Lung microvascular endothelial cell (primary cell): ENCODE measurements around the gene C7orf25. TPM values are rescaled to one million over a fixed set of nuclear protein-coding genes. Genes with fewer than 3 reads are reported as not detected.

Experiments used
- DNase-seq, 2 donors: peaks; one replicate each; pipeline versions ENCODE4 v3.0.0 to v3.0.0-alpha.2; 2010; ENCODE audit warnings: low read depth in 2 of 2
- total RNA-seq: library from RNA; depleted of rRNA; stranded (reverse); fragments of >200 nt; gene quantifications from 2 replicates; pipeline ENCODE4 v1.2.1, GENCODE V29; 2014

Gene C7orf25
- total RNA-seq, 1 donor from 2014 or later, result 5.2 TPM

DNA sequence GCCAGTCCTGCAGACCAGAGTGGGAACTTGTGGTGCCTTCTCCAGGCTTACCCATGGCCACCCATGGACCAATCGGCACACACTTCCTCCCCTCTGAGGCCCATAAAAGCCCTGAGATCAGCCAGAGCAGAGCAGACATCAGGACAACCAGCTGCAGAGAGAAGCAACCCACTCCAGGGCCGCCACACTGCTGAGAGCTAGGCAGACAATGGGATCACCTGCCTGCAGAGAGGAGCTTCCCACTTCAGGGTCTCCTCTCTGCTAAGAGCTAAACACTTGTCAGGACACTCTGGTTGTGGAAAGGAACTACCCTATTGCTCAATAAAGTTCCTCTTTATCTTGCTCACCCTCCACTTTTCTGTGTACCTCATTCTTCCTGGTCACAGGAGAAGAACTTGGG, 34.0 kb downstream of the C7orf25 start:
- DNase-seq, result no peak

DNA sequence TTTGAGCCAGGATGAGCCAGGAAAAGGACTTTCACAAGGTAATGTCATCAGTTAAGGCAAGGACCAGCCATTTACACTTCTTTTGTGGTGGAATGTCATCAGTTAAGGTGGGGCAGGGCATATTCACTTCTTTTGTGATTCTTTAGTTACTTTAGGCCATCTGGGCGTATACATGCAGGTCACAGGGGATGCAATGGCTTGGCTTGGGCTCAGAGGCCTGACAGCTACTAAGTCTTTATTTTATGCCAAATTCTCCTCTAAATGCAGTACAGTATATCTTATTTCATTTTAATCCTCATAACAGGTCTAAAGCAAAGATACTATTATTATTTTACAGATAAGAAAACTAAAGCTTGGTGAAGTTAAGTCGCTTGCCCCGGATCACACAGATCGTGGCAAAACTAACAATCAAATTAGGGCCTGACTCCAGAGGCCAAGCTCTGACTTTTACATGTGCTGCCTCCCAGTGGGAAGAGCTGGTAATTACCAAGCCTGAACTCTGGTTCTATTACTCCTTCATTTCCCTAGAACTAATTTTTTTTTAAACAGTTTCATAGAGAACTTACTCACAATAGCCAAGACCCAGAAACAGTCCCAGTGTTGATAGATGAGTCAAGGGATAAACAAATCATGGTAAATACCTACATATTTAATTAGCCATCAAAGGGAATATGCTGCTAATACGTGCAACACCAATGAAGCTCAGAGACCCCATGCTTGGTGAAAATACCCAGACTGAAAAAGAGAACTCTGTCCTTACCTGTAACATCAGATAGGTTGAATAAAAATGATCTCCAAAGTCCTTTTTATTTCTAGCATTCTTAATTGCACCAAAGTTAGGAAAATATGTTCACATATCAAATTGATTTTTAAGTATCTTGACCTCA, 35.4 kb downstream of the C7orf25 start:
- peak; percentile 60 to 66 for DNase-seq

DNA sequence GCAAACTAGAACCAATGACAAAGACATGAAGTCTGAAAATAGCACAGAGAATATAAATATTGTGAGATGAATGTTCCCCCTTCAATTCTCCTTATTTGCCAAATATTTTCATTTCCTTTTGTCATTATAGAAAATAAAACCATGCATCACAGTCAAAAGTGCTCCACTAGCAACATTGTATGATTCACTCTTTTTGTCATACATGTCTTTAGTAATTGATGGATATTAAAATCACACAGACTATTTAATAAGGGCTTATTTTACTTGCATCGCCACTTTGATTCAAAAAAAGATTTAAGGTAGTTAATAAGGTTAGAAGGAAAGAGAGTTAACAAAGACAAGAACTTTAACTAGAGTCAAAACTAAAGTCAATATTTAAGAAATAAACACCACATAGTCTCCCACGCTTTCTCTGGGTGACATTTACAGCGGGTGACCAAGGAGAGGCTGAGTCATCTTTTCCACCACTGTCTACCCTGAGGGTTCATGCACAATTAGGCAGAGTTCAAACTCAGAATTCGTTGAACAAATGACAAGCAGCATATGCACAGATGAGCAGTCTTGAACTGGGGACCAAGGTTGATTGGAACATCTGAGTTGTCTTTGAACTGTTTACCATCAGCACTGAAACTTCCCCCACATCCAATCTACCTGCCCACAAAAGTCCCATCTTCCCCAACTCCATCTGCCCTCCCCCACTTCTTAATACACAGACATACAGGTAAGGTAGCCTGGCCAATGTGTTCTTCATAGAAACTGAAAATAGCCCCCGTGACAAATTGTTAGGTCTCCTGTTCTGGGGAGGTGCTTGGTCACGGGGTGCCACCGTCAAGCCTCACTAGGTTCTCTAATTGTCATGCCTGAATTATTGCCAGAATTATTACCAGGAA, 42.5 kb downstream of the C7orf25 start:
- peak in 1 of 2 donors; percentile 13 for DNase-seq

DNA sequence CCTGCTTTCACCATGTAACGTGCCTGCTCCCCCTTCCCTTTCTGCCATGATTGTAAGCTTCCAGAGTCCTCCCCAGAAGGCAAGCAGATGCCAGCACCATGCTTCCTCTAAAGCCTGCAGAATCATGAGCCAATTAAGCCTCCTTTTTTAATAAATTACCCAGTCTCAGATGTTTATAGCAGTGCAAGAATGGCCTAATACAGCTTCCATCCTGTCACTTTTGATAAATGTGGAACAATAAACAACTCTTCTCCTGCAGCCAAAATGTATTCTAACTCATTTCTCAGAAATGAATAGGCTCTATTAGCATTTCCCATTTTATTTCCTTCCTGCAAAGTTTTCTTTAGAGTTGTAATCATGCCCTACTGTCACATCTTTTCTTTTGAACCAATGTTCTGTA, 43.4 kb downstream of the C7orf25 start:
- DNase-seq, result peak in 1 of 2 donors; percentile 46

Other genes with a start within 250 kb of the C7orf25 start
- gene PSMA2, start 20.1 kb upstream of the C7orf25 start, total RNA-seq, result 30.8 and 45.5 TPM in 2 replicates
- gene MRPL32, start 20.3 kb upstream of the C7orf25 start, total RNA-seq, result 47.9 and 63.9 TPM in 2 replicates
- not detected in 2 replicates for gene HECW1, start 200.6 kb upstream of the C7orf25 start, total RNA-seq